NCI-H748 (cell line): ENCODE results near the gene TUBB4A.

Experiments used
- DNase-seq: peaks from one replicate; lab custom pipeline; 2025; ENCODE audit not compliant: unreplicated experiment; lab: John Stamatoyannopoulos, UW

TUBB4A gene

GRCh38 chr19:6498294-6499036, 3.6 kb downstream of the TUBB4A start:
- DNase-seq = no peak

DNA sequence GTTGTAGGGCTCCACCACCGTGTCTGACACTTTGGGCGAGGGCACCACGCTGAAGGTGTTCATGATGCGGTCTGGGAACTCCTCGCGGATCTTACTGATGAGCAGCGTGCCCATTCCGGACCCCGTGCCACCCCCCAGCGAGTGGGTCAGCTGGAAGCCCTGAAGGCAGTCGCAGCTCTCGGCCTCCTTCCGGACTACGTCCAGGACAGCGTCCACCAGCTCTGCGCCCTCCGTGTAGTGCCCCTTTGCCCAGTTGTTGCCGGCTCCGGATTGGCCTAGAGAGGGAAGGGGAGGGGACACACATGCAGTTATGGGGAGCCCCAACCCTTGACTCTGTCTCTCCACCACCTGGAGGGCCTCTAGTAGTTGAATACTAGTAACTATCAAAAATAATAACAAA, 6.2 kb downstream of the TUBB4A start:
- DNase-seq = no peak

DNA sequence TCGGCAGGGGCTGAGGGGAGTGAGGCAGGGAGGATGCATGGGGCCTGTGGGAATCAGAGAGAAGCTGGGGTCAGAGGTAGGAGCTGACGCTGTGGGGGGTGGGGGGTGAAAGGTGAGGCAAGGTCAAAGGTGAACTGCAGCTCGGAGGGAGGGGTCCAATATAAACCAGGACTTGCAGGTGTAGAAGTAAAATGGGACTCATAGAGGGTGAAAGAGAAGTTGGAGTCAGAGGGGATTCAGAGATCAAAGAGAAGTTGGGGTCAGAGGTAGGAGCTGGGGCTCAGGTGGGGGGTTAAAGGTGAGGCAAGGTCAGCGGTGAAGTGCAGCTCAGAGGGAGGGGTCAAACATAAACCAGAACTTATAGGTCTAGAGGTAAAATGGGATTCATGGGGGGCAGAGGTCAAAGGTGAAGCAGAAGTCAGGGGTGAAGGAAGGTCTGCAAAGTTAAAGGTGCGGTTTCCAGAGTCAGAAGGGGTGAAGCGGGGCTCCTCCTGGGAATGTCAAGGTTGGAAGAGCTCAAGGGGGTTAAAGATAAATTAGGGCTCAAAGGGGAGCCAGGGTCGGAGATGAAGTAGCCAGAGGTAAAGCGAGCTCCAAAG, 7.6 kb downstream of the TUBB4A start:
- DNase-seq = no peak

DNA sequence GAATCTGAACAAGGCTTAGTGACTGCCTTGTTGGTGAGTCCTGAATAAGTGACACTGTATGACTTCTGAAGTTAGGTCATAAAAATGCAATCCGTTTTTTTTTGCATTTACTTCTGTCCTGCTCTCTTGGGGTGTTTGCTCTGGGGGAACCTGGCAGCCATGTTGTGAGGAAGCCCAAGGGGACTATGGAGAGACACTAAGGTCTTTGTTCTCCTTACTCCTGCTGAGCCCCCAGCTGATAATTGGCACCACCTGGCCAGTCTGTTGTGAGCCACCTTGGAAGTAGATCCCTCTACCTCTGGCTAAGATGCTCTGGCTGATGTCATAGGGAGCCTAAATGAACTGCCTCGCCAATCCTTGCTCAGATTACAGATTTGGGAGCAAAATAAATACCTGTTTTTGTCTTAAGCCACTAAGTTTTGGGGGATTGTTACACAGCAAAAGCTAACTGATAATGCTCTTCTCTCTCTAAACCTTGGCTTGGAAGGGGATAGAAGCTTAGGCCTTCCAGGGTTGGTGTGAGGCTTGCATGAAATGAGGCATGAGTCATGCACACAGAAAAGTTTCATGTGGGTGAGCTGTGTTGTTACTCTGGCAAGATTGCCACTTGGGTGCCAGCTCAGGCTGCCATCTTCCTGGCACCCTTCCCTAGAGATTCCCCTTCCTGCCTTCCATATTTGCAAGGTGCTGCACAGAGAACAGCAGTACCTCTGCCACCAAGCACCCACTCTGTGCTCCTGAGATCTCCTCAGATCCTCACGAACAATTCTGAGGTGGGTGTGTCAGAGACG, 10.1 kb downstream of the TUBB4A start:
- DNase-seq = no peak

- DNase-seq = no peak
These were observed 12.0 kb downstream of the TUBB4A start for GRCh38 chr19:6490134-6490533.

- no peak for DNase-seq
These were observed 12.6 kb downstream of the TUBB4A start for GRCh38 chr19:6489278-6490061.

DNA sequence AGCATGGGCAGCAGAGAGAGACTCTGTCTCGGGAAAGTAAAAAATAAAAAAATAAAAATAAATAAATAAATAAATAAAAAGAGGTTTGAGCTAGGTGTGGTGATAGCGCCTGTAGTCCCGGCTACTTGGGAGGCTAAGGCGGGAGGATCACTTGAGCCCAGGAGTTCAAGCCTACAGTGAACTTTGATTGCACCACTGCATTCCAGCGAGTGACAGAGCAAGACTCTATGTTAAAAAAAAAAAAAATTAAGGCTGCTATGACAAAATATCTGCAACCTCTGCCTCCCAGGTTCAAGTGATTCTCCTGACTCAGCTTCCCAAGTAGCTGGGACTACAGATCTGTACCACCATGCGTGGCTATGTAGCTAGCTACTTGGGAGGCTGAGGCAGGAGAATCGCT, 17.3 kb downstream of the TUBB4A start:
- DNase-seq = no peak

- DNase-seq = no peak
These were observed 17.9 kb downstream of the TUBB4A start for GRCh38 chr19:6484230-6484629.

GRCh38 chr19:6483235-6483634, 18.9 kb downstream of the TUBB4A start:
- DNase-seq = no peak

- no peak for DNase-seq
These were observed 19.8 kb downstream of the TUBB4A start for GRCh38 chr19:6482343-6482686.

GRCh38 chr19:6481541-6482342, 20.4 kb downstream of the TUBB4A start, which contains the start of gene DENND1C:
Gene DENND1C, minus strand, starts transcription at chr19:6481787. Its CDS starts 92 bp downstream, at chr19:6481695.
- no peak for DNase-seq

- DNase-seq = no peak
These were observed 21.2 kb downstream of the TUBB4A start for GRCh38 chr19:6480848-6481415.

GRCh38 chr19:6479836-6480398, 22.2 kb downstream of the TUBB4A start:
- DNase-seq = no peak

GRCh38 chr19:6478815-6479214, 23.3 kb downstream of the TUBB4A start:
- no peak for DNase-seq

DNA sequence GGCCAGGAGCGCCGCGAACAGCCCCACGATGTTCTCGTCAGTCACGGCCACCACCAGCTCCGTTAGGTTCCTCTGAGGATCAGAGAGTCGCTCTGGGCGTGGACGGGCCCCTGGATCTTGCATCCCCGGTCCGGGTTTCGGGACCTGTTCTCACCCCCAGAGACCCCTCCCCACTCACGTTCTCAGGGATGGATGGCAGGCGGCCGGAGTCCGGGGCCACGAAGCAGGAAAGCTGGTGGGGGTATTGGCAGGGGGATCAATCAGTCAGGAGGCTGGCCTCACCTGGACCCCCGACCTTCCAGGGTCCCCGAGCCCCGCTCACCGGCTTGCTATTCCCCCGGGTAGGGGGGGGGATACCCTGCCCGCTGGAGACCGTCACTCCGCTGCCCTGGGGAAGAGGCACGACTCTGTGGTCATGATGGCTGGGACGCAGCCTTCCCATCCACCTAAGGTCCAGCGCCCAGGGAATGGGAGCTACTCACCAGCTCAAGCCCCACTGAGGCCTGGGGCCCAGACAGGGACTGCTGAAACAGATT, 25.1 kb downstream of the TUBB4A start:
- DNase-seq = no peak

DNA sequence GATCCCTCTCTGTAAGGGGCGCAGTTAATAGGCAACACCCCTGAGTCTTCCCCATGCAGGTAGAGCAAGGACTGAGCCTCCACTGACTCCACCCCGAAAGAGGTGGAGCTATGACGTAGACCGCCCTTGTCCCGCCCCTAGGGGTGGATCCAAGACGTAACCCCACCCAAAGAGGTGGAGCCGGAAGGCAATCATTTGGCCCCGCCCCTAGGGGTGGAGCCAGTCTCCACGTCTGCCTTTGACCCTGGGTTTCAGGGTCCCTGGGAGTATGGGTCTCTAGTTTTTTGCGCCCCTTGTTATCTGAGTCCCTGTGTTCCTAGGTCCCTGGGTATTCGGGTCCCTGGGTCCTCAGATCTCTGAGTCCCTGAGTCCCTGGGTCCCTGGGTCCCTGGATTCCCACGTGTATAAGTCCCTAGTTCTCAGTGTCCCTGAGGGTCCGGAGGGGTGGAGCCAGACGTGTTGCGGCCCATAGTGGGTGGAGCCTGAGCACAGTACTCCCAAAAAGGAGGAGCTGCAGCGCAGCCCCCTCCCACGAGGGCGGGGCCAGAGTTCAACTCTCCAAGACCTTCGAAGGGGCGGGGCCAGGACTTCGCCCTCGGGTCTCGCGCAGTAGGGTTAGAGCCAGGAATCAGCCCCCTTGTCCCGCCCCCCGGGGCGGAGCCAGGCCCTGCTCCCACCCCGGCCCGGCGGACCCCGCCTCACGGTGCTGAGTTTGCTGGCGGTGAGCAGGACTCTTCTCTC, 25.8 kb downstream of the TUBB4A start:
- DNase-seq = peak; percentile 46

DNA sequence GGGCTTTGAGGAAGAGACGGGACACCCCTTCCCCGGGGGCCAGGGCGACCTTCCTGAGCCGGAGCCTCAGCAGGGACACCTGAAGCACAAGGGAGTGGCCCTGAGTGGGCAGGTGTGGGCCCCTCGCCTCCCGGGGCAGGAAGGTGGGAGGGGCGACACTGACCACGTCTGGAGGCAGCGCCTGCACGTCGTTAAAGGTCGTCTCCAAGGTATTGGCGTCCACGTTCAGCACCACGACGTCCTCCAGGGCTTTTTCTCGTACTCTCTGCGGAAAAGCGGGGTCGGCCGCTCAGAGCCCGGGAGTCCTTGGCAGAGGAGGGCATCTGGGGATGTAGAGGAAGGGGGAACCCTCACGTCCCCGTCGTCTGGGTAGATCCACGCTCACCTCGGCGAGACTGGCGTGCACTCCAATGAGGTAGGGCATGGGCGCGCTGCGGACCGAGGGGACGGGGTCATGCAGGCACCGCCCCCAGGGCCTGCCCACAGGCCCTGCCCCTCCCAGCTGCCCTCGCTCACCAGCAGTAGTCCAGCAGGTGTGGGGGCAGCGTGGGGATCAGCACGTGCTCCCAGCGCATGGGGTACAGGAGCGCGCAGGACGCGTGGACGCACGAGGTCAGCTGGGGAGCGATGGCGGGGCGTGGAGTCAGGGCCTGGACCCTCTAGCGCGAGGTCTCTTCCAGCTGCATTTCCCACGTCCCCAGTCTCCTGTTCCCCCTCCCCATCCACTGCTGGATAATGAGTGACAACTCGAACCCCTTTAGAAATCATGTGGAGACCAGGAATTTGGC, 26.6 kb downstream of the TUBB4A start:
- no peak for DNase-seq

DNA sequence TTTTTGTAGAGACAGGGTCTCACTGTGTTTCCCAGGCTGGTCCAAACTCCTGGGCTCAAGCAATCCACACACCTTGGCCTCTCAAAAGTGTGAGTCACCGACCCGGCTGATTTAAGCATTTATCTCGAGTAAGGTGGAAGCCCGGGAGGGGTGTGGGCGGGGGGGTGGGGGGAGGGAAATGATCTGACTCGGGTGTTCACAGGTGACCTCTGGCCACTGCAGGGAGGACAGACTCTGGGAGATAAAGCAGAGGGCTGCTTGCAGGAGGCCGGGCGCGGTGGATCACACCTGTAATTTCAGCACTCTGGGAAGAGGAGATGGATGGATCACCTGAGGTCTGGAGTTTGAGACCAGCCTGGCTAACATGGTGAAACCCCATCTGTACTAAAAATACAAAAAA, 28.5 kb downstream of the TUBB4A start:
- DNase-seq = no peak
